HG03342 (cell line): ENCODE data around the gene ACADS.

Source experiments
- ATAC-seq: cut with Tn5 transposase; IDR thresholded peaks from one replicate; pipeline ENCODE4 v1.9.1; 2021; ENCODE audit warnings: mild to moderate bottlenecking, moderate library complexity; ENCODE audit not compliant: unreplicated experiment

ACADS gene

GRCh38 chr12:120754792-120755191, 29.2 kb downstream of the ACADS start:
- ATAC-seq = no peak

GRCh38 chr12:120755269-120755668, 29.6 kb downstream of the ACADS start:
- no peak for ATAC-seq

- ATAC-seq = no peak
These were observed 31.7 kb downstream of the ACADS start for GRCh38 chr12:120757226-120757742.

GRCh38 chr12:120757949-120758348, 32.3 kb downstream of the ACADS start:
- ATAC-seq = no peak

- no peak for ATAC-seq
These were observed 33.4 kb downstream of the ACADS start for GRCh38 chr12:120758798-120759590.

- no peak for ATAC-seq
These were observed 34.1 kb downstream of the ACADS start for GRCh38 chr12:120759591-120760348.

GRCh38 chr12:120760349-120761254, 35.0 kb downstream of the ACADS start:
- ATAC-seq = no peak

GRCh38 chr12:120761519-120761934, 35.9 kb downstream of the ACADS start:
- ATAC-seq = no peak

GRCh38 chr12:120762086-120762485, 36.5 kb downstream of the ACADS start:
- no peak for ATAC-seq

- no peak for ATAC-seq
These were observed 37.6 kb downstream of the ACADS start for GRCh38 chr12:120763250-120763649.

GRCh38 chr12:120764816-120765215, 39.2 kb downstream of the ACADS start:
- no peak for ATAC-seq

- ATAC-seq = no peak
These were observed 40.9 kb downstream of the ACADS start for GRCh38 chr12:120766566-120766965.

GRCh38 chr12:120767071-120768024, 41.7 kb downstream of the ACADS start:
- no peak for ATAC-seq

- no peak for ATAC-seq
These were observed 45.5 kb downstream of the ACADS start for GRCh38 chr12:120771097-120771496.

GRCh38 chr12:120774169-120774916, 48.7 kb downstream of the ACADS start:
- no peak for ATAC-seq

- ATAC-seq = no peak
These were observed 50.4 kb downstream of the ACADS start for GRCh38 chr12:120775862-120776552.

- ATAC-seq = no peak
These were observed 57.6 kb downstream of the ACADS start for GRCh38 chr12:120783197-120783596.

GRCh38 chr12:120784804-120785203, 59.2 kb downstream of the ACADS start:
- no peak for ATAC-seq
